RWPE1 (cell line): ENCODE data around the gene BRD9.

Source experiments
- CTCF ChIA-PET: fragments of 350-600 bp; sonication (Branson Sonifier 250); formaldehyde crosslinking; extraction: SDS; loops from one replicate; lab custom pipeline; 2021; lab: Yijun Ruan, JAX
- POLR2A ChIA-PET: fragments of 400-600 bp; formaldehyde crosslinking; extraction: SDS; loops from one replicate; lab custom pipeline; 2020; ENCODE audit warnings: antibody characterized with exemption; ENCODE audit not compliant: low non-redundant PET; lab: Yijun Ruan, JAX
- DNase-seq: peaks from one replicate; pipeline ENCODE4 v3.0.0; 2012; ENCODE audit warnings: low spot score
- H3K27ac ChIP-seq: fragments of 450-650 bp; 2 replicates; pipeline ENCODE4 v1.5.1; 2017
- CTCF ChIP-seq: fragments of 450-650 bp; conservative IDR thresholded peaks from 2 replicates; pipeline ENCODE4 v1.5.1; 2017; ENCODE audit warnings: low read depth, mild to moderate bottlenecking

Gene BRD9

GRCh38 chr5:909994-910768 lies 17.6 kb upstream of the BRD9 start:
- POLR2A ChIA-PET = no interaction called here
- H3K27ac ChIP-seq = peak overlapping the region; percentile 92
- CTCF ChIA-PET = no interaction called here
- DNase-seq = no peak
- no peak for TF ChIP-seq CTCF

- CTCF ChIA-PET = interaction anchor here (1.0 kb wide), 1 partner anchor 239 kb away, joined by 3 read pairs; no protein-coding TSS in a partner anchor
- peak overlapping the region; percentile 92 for H3K27ac ChIP-seq
- DNase-seq = no peak
- POLR2A ChIA-PET = no interaction called here
- TF ChIP-seq CTCF = no peak
These were observed 16.5 kb upstream of the BRD9 start for GRCh38 chr5:909086-909485.

GRCh38 chr5:908172-908571 lies 15.6 kb upstream of the BRD9 start:
- CTCF ChIA-PET = interaction anchor here (0.6 kb wide), 1 partner anchor 69 kb away, joined by 3 read pairs; no protein-coding TSS in a partner anchor
- peak overlapping the region; percentile 92; the same call in 1 of the 2 replicates for H3K27ac ChIP-seq
- POLR2A ChIA-PET = no interaction called here
- TF ChIP-seq CTCF = no peak
- DNase-seq = no peak

GRCh38 chr5:907366-907910 lies 14.8 kb upstream of the BRD9 start:
- ChIA-PET CTCF (interaction anchor here (0.6 kb wide), 1 partner anchor 569 kb away, joined by 3 read pairs; no protein-coding TSS in a partner anchor), POLR2A (no interaction called here)
- no peak for TF ChIP-seq CTCF
- no peak overlapping the region for H3K27ac ChIP-seq
- DNase-seq = no peak

GRCh38 chr5:905139-905642 lies 12.6 kb upstream of the BRD9 start:
- ChIA-PET POLR2A (no interaction called here), CTCF (no interaction called here)
- no peak for DNase-seq
- no peak for TF ChIP-seq CTCF
- H3K27ac ChIP-seq = no peak overlapping the region

GRCh38 chr5:903756-904096 lies 11.1 kb upstream of the BRD9 start:
- DNase-seq = no peak
- H3K27ac ChIP-seq = no peak overlapping the region
- ChIA-PET POLR2A (no interaction called here), CTCF (interaction anchor here (1.4 to 2.3 kb wide), 2 partner anchors 10 to 232 kb away, joined by 6 to 14 read pairs; partner anchors contain the start of gene TRIP13)
- TF ChIP-seq CTCF = no peak
